ENCODE data around the gene MLH1.

DNA sequence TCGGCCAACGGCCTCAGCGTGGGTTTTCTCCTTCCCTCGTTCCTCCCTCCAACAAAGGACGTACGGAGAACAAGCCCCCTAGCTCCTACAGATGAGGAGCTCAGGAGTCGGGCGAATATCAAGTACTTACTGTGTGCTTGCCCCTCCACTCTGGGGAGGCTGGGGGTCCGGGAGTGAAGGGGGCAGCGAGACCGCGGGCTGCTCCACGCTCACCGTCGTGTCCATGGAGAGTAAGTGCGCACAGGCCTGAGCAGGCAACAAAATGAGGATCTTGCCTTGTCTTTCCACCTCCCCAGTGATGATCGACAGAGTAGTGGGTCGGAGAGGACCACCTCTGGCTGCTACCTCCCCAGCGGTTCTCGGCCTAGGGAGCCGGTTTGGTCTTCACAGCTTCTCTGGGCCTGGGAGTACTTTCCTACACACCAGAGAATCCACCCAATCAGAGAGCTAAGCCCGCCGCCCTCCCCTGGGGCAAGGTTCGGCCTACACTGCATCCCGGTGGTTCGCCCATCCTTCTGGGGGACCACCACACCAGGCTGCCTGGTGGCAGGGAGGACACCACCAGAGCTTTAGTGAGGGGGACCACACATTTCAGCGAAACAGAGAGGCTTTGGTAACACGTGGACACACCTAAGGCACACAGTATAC is 47.9 kb upstream of the MLH1 start:
- no peak for TF ChIP-seq CTCF (conservative IDR thresholded peaks at IDR 0.05; ENCODE audit: low read depth, low read length)
- TF ChIP-seq EZH2phosphoT487 (IDR thresholded peaks at IDR 0.05; ENCODE audit: borderline replicate concordance, low read length) = no peak
- no peak for TF ChIP-seq EZH2 (IDR thresholded peaks at IDR 0.05; ENCODE audit: low read length, unreplicated experiment)

All from PC-3 (cell line).